WERI-Rb-1 (cell line): ENCODE results near the gene SIRPB2.
A peak's percentile ranks its signal among the peaks of the same experiment; 100 is the strongest.

Experiments
- DNase-seq: peaks from one replicate; pipeline ENCODE4 v3.0.0-alpha.2; 2020
- H3K27ac ChIP-seq: fragments of 250-450 bp; sonication (Bioruptor Pico); 2 replicates; pipeline ENCODE4 v1.5.1; 2020; ENCODE audit warnings: mild to moderate bottlenecking, moderate library complexity
- H3K27me3 ChIP-seq: fragments of 250-450 bp; sonication (Bioruptor Pico); 2 replicates; pipeline ENCODE4 v1.5.1; 2021; ENCODE audit warnings: mild to moderate bottlenecking, low read depth, moderate library complexity; ENCODE audit not compliant: insufficient read depth, severe bottlenecking
- H3K36me3 ChIP-seq: fragments of 250-450 bp; sonication (Bioruptor Pico); 2 replicates; pipeline ENCODE4 v1.5.1; 2020; ENCODE audit warnings: mild to moderate bottlenecking, moderate library complexity
- H3K4me3 ChIP-seq: 2 replicates; pipeline ENCODE4 v1.5.1; 2011; ENCODE audit warnings: low read depth, mild to moderate bottlenecking, control low read depth, low read length
- H3K9me3 ChIP-seq: fragments of 250-450 bp; sonication (Bioruptor Pico); 2 replicates; pipeline ENCODE4 v1.5.1; 2021; ENCODE audit warnings: mild to moderate bottlenecking, moderate library complexity; ENCODE audit not compliant: severe bottlenecking
- CTCF ChIP-seq: IDR thresholded peaks from 2 replicates; pipeline ENCODE4 v1.5.1; 2011; ENCODE audit warnings: low read depth, mild to moderate bottlenecking, control low read depth, inconsistent platforms, low read length

The SIRPB2 gene

GRCh38 chr20:1507276-1507675, 16.1 kb upstream of the SIRPB2 start:
- Histone ChIP-seq H3K4me3 (no peak overlapping the region), H3K27ac (no peak overlapping the region), H3K9me3 (no peaks in the 10 kb centered on the region), H3K36me3 (no peaks in the 10 kb centered on the region), H3K27me3 (peaks cover 10% of the 10 kb centered on the region)
- DNase-seq = peak; percentile 66
- TF ChIP-seq CTCF = no peak

DNA sequence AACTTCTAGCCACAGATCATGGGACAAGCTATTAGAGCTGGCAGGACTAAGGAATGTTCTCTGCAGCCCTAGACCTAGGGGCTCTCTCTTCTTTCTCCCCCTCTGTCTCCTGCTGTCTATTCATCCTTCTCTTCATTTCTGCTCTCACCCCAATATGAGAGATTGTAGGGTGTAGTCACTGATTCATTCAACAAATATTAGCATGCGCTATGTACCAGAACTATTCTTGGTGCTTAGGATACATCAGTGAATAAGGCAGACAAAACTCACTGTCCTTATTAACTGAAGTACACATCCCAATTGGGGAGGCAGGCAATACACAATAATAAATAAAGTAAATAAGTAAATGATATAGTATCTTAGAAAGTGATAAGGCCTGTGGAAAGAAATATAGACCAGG, 14.7 kb upstream of the SIRPB2 start:
- no peak overlapping the region for H3K4me3 ChIP-seq
- no peaks in the 10 kb centered on the region for H3K36me3 ChIP-seq
- no peaks in the 10 kb centered on the region for H3K9me3 ChIP-seq
- H3K27ac ChIP-seq = no peak overlapping the region
- peaks cover 3% of the 10 kb centered on the region for H3K27me3 ChIP-seq
- TF ChIP-seq CTCF = no peak
- no peak for DNase-seq

DNA sequence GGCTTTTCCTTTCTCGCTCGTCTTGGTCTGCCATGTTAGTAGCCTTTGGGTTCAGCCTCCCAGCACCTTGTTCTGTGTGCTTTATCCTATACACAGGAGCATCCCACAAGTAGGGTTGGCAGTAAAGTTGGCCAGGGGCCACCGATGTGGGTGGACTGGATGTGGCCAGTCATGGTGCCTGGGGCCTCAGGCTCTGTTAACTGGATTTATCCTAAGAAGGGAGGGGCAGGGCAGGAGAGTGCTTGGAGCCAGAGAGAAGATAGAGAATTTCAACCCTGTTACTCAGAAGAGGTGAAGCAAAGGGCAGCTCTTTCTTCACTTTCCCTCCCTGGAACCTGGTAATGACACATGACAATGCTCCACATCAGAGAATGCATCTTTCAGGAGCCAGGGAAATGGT, 14.1 kb upstream of the SIRPB2 start:
- no peak overlapping the region for H3K27ac ChIP-seq
- TF ChIP-seq CTCF = no peak
- no peaks in the 10 kb centered on the region for H3K36me3 ChIP-seq
- H3K9me3 ChIP-seq = no peaks in the 10 kb centered on the region
- H3K4me3 ChIP-seq = no peak overlapping the region
- no peaks in the 10 kb centered on the region for H3K27me3 ChIP-seq
- DNase-seq = no peak

GRCh38 chr20:1503564-1504227, 12.5 kb upstream of the SIRPB2 start:
- Histone ChIP-seq H3K4me3 (no peak overlapping the region), H3K36me3 (no peaks in the 10 kb centered on the region), H3K27ac (no peak overlapping the region), H3K9me3 (no peaks in the 10 kb centered on the region), H3K27me3 (no peaks in the 10 kb centered on the region)
- TF ChIP-seq CTCF = peak; percentile 96
- DNase-seq = peak; percentile 85

GRCh38 chr20:1500496-1500895, 9.3 kb upstream of the SIRPB2 start:
- Histone ChIP-seq H3K9me3 (no peaks in the 10 kb centered on the region), H3K27ac (no peak overlapping the region), H3K27me3 (no peaks in the 10 kb centered on the region), H3K36me3 (no peaks in the 10 kb centered on the region), H3K4me3 (no peak overlapping the region)
- TF ChIP-seq CTCF = no peak
- DNase-seq = no peak
